ENCODE results near the gene THAP7. TPM values are rescaled to one million over a fixed set of nuclear protein-coding genes. Genes with fewer than 3 reads are reported as not detected.

THAP7 gene
- total RNA-seq, 6 donors from 2014 or later, result 18.9 to 52.4 (median 32.0) TPM

GRCh38 chr22:21047035-21047661 lies 45.2 kb upstream of the THAP7 start:
- Histone ChIP-seq H3K9me3 (no peaks in the 10 kb centered on the region), H3K27me3 (no peaks in the 10 kb centered on the region), H3K4me3 (no peak overlapping the region), H3K4me1 (peaks cover 12 to 16% (median 14%) of the 10 kb centered on the region in 4 donors), H3K36me3 (no peaks in the 10 kb centered on the region), H3K27ac (no peak overlapping the region)
- TF ChIP-seq CTCF (IDR thresholded peaks at IDR 0.05) (no peak), POLR2AphosphoS5 (IDR thresholded peaks at IDR 0.05) (no peak), EP300 (IDR thresholded peaks at IDR 0.05) (no peak), POLR2A (IDR thresholded peaks at IDR 0.05) (no peak)
- DNase-seq (no peak), ATAC-seq (ENCODE audit: low FRiP score in 2 of 2) (no peak)
- WGBS, 2 donors, result 90 to 92% methylated on average over 8 to 14 of the region's 14 CpGs

- ATAC-seq (ENCODE audit: low FRiP score in 2 of 2), result peak; percentile 86 to 97
- TF ChIP-seq POLR2A (IDR thresholded peaks at IDR 0.05) (peak in 1 of 4 donors; percentile 7), POLR2AphosphoS5 (IDR thresholded peaks at IDR 0.05) (no peak)
- Histone ChIP-seq H3K27ac (peak within 1 kb of the TSS in 1 of 4 donors; percentile 49), H3K4me3 (peak within 1 kb of the TSS in 3 of 4 donors; percentile 31 to 53 (median 42)), H3K9me3 (no peaks in the 10 kb centered on the region), H3K4me1 (peaks cover 12 to 16% (median 14%) of the 10 kb centered on the region in 4 donors), H3K27me3 (no peaks in the 10 kb centered on the region), H3K36me3 (no peaks in the 10 kb centered on the region)
- peak; percentile 86 to 97 for DNase-seq
- WGBS, 2 donors, result 3 to 39% methylated on average over 8 to 33 of the region's 47 CpGs
Measured at GRCh38 chr22:21045585-21046294, 43.8 kb upstream of the THAP7 start, which contains the start of gene LRRC74B. Gene LRRC74B, plus strand, starts transcription at chr22:21045946. Its CDS starts 41 bp downstream, at chr22:21045987.

- DNase-seq (peak in 1 of 2 donors; percentile 83), ATAC-seq (ENCODE audit: low FRiP score in 2 of 2) (peak; percentile 1 to 46)
- Histone ChIP-seq H3K36me3 (no peaks in the 10 kb centered on the region), H3K4me1 (peaks cover 12 to 16% (median 14%) of the 10 kb centered on the region in 4 donors), H3K27me3 (no peaks in the 10 kb centered on the region), H3K9me3 (no peaks in the 10 kb centered on the region), H3K27ac (peak overlapping the region in 1 of 4 donors; percentile 49), H3K4me3 (peak overlapping the region in 3 of 4 donors; percentile 31 to 53 (median 42))
- 20 to 26% methylated on average over 13 to 15 of the region's 15 CpGs for WGBS, 2 donors
- TF ChIP-seq POLR2A (IDR thresholded peaks at IDR 0.05), result no peak
- no peak for TF ChIP-seq CTCF (IDR thresholded peaks at IDR 0.05)
- TF ChIP-seq POLR2AphosphoS5 (IDR thresholded peaks at IDR 0.05), result no peak
- no peak for TF ChIP-seq EP300 (IDR thresholded peaks at IDR 0.05)
Measured at GRCh38 chr22:21044931-21045584, 43.1 kb upstream of the THAP7 start.

- 85 to 87% methylated on average over 10 to 15 of the region's 15 CpGs for WGBS, 2 donors
- no peak for ATAC-seq (ENCODE audit: low FRiP score in 2 of 2)
- peak overlapping the region in 1 of 4 donors; percentile 49 for H3K27ac ChIP-seq
- H3K4me3 ChIP-seq, result peak overlapping the region in 1 of 4 donors; percentile 53
- no peak for DNase-seq
- H3K27me3 ChIP-seq, result no peaks in the 10 kb centered on the region
- H3K9me3 ChIP-seq, result no peaks in the 10 kb centered on the region
- TF ChIP-seq CTCF (IDR thresholded peaks at IDR 0.05), result no peak
- TF ChIP-seq POLR2A (IDR thresholded peaks at IDR 0.05), result no peak
- no peak for TF ChIP-seq EP300 (IDR thresholded peaks at IDR 0.05)
- TF ChIP-seq POLR2AphosphoS5 (IDR thresholded peaks at IDR 0.05), result no peak
- no peaks in the 10 kb centered on the region for H3K36me3 ChIP-seq
- H3K4me1 ChIP-seq, result peaks cover 12 to 16% (median 14%) of the 10 kb centered on the region in 4 donors
Measured at GRCh38 chr22:21043860-21044535, 42.1 kb upstream of the THAP7 start.
